Liver (tissue), 3 donors: ENCODE data around the gene SLC15A5.

ENCODE experiments used
- GABPA ChIP-seq, 2 donors: IDR thresholded peaks in 1 of 2; conservative IDR thresholded peaks in 1 of 2; 2 replicates each; pipeline ENCODE4 v1.6.1; 2016; ENCODE audit warnings: antibody characterized with exemption in 2 of 2, mild to moderate bottlenecking in 1 of 2, moderate library complexity in 1 of 2
- HNF4G ChIP-seq: IDR thresholded peaks from 2 replicates; pipeline ENCODE4 v1.6.1; 2016; ENCODE audit warnings: antibody characterized with exemption
- RAD21 ChIP-seq, 2 donors: IDR thresholded peaks; 2 replicates each; pipeline ENCODE4 v1.6.1; 2016; ENCODE audit warnings: antibody characterized with exemption in 2 of 2, mild to moderate bottlenecking in 2 of 2
- TAF1 ChIP-seq: conservative IDR thresholded peaks from 2 replicates; pipeline ENCODE4 v1.6.1; 2016; ENCODE audit warnings: antibody characterized with exemption, mild to moderate bottlenecking
- TF ChIP-seq, protein P1 (sequence below): fragments of 150-350 bp; IDR thresholded peaks from 2 replicates; pipeline ENCODE4 v1.5.1; 2017; ENCODE audit warnings: improper control_type of control experiment, low read depth, low read length; ENCODE audit not compliant: missing input control
- TF ChIP-seq, protein P2 (sequence below): IDR thresholded peaks from 2 replicates; pipeline ENCODE4 v1.6.1; 2016; ENCODE audit warnings: antibody characterized with exemption
- TF ChIP-seq, protein P3 (sequence below): IDR thresholded peaks from 2 replicates; pipeline ENCODE4 v1.6.1; 2016; ENCODE audit warnings: antibody characterized with exemption
- TF ChIP-seq, protein P4 (sequence below): IDR thresholded peaks from 2 replicates; pipeline ENCODE4 v1.6.1; 2016; ENCODE audit warnings: antibody characterized with exemption, mild to moderate bottlenecking
- donor health status: healthy.
- donor health status: healthy.

DNA sequence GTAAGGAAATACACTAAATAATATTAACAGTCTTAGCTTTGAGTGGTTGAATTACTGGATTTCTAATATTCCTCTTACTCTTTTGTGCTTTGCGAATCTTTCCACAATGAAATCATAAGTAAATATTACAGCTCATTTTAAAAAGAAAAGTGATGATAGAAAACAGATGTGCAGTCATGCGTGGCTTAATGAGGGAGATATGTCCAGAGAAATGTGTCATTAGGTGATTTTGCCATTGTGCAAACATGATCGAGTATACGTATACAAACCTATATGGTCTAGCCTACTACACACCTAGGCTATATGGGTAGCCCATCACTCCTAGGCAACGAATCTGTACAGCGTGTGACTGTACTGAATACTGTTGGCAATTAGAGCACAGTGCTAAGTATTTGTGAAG is 59.3 kb downstream of the SLC15A5 start:
- no peak for TF ChIP-seq GABPA (IDR thresholded peaks at IDR 0.05 in 1 of 2, conservative IDR thresholded peaks at IDR 0.05 in 1 of 2)
- TF ChIP-seq, protein P1, sequence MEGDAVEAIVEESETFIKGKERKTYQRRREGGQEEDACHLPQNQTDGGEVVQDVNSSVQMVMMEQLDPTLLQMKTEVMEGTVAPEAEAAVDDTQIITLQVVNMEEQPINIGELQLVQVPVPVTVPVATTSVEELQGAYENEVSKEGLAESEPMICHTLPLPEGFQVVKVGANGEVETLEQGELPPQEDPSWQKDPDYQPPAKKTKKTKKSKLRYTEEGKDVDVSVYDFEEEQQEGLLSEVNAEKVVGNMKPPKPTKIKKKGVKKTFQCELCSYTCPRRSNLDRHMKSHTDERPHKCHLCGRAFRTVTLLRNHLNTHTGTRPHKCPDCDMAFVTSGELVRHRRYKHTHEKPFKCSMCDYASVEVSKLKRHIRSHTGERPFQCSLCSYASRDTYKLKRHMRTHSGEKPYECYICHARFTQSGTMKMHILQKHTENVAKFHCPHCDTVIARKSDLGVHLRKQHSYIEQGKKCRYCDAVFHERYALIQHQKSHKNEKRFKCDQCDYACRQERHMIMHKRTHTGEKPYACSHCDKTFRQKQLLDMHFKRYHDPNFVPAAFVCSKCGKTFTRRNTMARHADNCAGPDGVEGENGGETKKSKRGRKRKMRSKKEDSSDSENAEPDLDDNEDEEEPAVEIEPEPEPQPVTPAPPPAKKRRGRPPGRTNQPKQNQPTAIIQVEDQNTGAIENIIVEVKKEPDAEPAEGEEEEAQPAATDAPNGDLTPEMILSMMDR, result no peak
- no peak for TF ChIP-seq RAD21 (IDR thresholded peaks at IDR 0.05)
- no peak for TF ChIP-seq HNF4G
- no peak for TF ChIP-seq TAF1
- TF ChIP-seq, protein P2, sequence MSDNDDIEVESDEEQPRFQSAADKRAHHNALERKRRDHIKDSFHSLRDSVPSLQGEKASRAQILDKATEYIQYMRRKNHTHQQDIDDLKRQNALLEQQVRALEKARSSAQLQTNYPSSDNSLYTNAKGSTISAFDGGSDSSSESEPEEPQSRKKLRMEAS, result no peak
- TF ChIP-seq, protein P3, sequence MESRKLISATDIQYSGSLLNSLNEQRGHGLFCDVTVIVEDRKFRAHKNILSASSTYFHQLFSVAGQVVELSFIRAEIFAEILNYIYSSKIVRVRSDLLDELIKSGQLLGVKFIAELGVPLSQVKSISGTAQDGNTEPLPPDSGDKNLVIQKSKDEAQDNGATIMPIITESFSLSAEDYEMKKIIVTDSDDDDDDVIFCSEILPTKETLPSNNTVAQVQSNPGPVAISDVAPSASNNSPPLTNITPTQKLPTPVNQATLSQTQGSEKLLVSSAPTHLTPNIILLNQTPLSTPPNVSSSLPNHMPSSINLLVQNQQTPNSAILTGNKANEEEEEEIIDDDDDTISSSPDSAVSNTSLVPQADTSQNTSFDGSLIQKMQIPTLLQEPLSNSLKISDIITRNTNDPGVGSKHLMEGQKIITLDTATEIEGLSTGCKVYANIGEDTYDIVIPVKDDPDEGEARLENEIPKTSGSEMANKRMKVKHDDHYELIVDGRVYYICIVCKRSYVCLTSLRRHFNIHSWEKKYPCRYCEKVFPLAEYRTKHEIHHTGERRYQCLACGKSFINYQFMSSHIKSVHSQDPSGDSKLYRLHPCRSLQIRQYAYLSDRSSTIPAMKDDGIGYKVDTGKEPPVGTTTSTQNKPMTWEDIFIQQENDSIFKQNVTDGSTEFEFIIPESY, result no peak
- TF ChIP-seq, protein P4, sequence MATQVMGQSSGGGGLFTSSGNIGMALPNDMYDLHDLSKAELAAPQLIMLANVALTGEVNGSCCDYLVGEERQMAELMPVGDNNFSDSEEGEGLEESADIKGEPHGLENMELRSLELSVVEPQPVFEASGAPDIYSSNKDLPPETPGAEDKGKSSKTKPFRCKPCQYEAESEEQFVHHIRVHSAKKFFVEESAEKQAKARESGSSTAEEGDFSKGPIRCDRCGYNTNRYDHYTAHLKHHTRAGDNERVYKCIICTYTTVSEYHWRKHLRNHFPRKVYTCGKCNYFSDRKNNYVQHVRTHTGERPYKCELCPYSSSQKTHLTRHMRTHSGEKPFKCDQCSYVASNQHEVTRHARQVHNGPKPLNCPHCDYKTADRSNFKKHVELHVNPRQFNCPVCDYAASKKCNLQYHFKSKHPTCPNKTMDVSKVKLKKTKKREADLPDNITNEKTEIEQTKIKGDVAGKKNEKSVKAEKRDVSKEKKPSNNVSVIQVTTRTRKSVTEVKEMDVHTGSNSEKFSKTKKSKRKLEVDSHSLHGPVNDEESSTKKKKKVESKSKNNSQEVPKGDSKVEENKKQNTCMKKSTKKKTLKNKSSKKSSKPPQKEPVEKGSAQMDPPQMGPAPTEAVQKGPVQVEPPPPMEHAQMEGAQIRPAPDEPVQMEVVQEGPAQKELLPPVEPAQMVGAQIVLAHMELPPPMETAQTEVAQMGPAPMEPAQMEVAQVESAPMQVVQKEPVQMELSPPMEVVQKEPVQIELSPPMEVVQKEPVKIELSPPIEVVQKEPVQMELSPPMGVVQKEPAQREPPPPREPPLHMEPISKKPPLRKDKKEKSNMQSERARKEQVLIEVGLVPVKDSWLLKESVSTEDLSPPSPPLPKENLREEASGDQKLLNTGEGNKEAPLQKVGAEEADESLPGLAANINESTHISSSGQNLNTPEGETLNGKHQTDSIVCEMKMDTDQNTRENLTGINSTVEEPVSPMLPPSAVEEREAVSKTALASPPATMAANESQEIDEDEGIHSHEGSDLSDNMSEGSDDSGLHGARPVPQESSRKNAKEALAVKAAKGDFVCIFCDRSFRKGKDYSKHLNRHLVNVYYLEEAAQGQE, result no peak
